CD14-positive monocyte (primary cell): ENCODE data around the gene GAGE12H. TPM values are rescaled to one million over a fixed set of nuclear protein-coding genes. Genes with fewer than 3 reads are reported as not detected.

Experiments
- DNase-seq, 3 donors: peaks; one replicate each; pipeline ENCODE4 v3.0.0-alpha.2; 2011 to 2022
- H2AFZ ChIP-seq: 2 replicates; pipeline ENCODE4 v1.6.0; 2012; ENCODE audit warnings: mild to moderate bottlenecking, low read depth, low read length, inconsistent platforms; ENCODE audit not compliant: insufficient read depth, poor library complexity, severe bottlenecking
- H3K27ac ChIP-seq, 2 donors: 1 replicate in 1 of 2; 2 replicates in 1 of 2; pipeline ENCODE4 v1.5.1; 2012 to 2013; ENCODE audit warnings: low read length in 2 of 2, control low read depth in 1 of 2, inconsistent platforms in 1 of 2, low read depth in 1 of 2, mild to moderate bottlenecking in 1 of 2
- H3K27me3 ChIP-seq, 2 donors: one replicate each; pipeline versions ENCODE4 v1.6.0 to v1.6.1; 2011 to 2013; ENCODE audit warnings: low read length in 2 of 2; ENCODE audit not compliant: control insufficient read depth in 2 of 2, insufficient read depth in 2 of 2
- H3K36me3 ChIP-seq, 2 donors: replicated peaks in 1 of 2; 1 replicate in 1 of 2; 2 replicates in 1 of 2; pipeline versions ENCODE4 v1.5.1 to v1.6.1; 2012 to 2013; ENCODE audit warnings: low read length in 2 of 2, control low read depth in 1 of 2, inconsistent platforms in 1 of 2, mild to moderate bottlenecking in 1 of 2; ENCODE audit not compliant: insufficient read depth in 2 of 2, control insufficient read depth in 1 of 2
- H3K4me1 ChIP-seq, 2 donors: 1 replicate in 1 of 2; 2 replicates in 1 of 2; pipeline versions ENCODE4 v1.5.1 to v1.6.1; 2012 to 2013; ENCODE audit warnings: low read length in 2 of 2, control low read depth in 1 of 2, inconsistent platforms in 1 of 2, mild to moderate bottlenecking in 1 of 2, moderate library complexity in 1 of 2; ENCODE audit not compliant: insufficient read depth in 2 of 2, control insufficient read depth in 1 of 2
- H3K4me2 ChIP-seq: replicated peaks from 2 replicates; pipeline ENCODE3; 2012; ENCODE audit warnings: low read length, moderate library complexity, mild to moderate bottlenecking; ENCODE audit not compliant: poor library complexity, severe bottlenecking; ENCODE audit errors: extremely low read depth
- H3K4me3 ChIP-seq, 3 experiments: fragments of 200-600 bp in 1 of 3; sonication (generic) in 1 of 3; replicated peaks in 1 of 3; 1 replicate in 2 of 3; 2 replicates in 1 of 3; pipeline ENCODE4 v1.5.1; 2011 to 2013; ENCODE audit warnings: low read length in 3 of 3, mild to moderate bottlenecking in 3 of 3, control low read depth in 2 of 3, low read depth in 2 of 3, inconsistent platforms in 1 of 3, moderate library complexity in 1 of 3
- H3K79me2 ChIP-seq: 2 replicates; pipeline ENCODE4 v1.6.0; 2012; ENCODE audit warnings: mild to moderate bottlenecking, control low read depth, inconsistent platforms, low read length, moderate library complexity; ENCODE audit not compliant: insufficient read depth
- H3K9ac ChIP-seq: 2 replicates; pipeline ENCODE4 v1.6.0; 2017; ENCODE audit warnings: low read length, mild to moderate bottlenecking; ENCODE audit not compliant: insufficient read depth, poor library complexity, severe bottlenecking
- H3K9me3 ChIP-seq, 2 donors: replicated peaks in 1 of 2; 1 replicate in 1 of 2; 2 replicates in 1 of 2; pipeline versions ENCODE4 v1.5.1 to v1.6.1; 2012 to 2013; ENCODE audit warnings: low read length in 2 of 2, control low read depth in 1 of 2; ENCODE audit not compliant: control insufficient read depth in 1 of 2, insufficient read depth in 1 of 2
- H4K20me1 ChIP-seq: 2 replicates; pipeline ENCODE4 v1.6.0; 2012; ENCODE audit warnings: mild to moderate bottlenecking, low read length, control low read depth, moderate library complexity; ENCODE audit not compliant: insufficient read depth
- H3K27ac Mint-ChIP-seq, 7 donors: one replicate each; pipeline ENCODE4 v1.8.0; 2020; ENCODE audit warnings: mild to moderate bottlenecking in 7 of 7, mixed read lengths in 7 of 7, moderate library complexity in 6 of 7, inconsistent platforms in 2 of 7
- H3K27me3 Mint-ChIP-seq, 3 donors: one replicate each; pipeline ENCODE4 v1.8.0; 2021 to 2022; ENCODE audit warnings: low read depth in 3 of 3, mild to moderate bottlenecking in 3 of 3, mixed read lengths in 3 of 3, moderate library complexity in 3 of 3, inconsistent platforms in 1 of 3
- H3K36me3 Mint-ChIP-seq, 2 donors: one replicate each; pipeline ENCODE4 v1.8.0; 2020; ENCODE audit warnings: mixed read lengths in 2 of 2, inconsistent platforms in 1 of 2, mild to moderate bottlenecking in 1 of 2
- H3K4me1 Mint-ChIP-seq: one replicate; pipeline ENCODE4 v1.8.0; 2020; ENCODE audit warnings: mild to moderate bottlenecking, mixed read lengths
- H3K4me3 Mint-ChIP-seq, 2 donors: one replicate each; pipeline ENCODE4 v1.8.0; 2020; ENCODE audit warnings: mild to moderate bottlenecking in 2 of 2, mixed read lengths in 2 of 2, moderate library complexity in 1 of 2
- H3K9me3 Mint-ChIP-seq, 7 donors: one replicate each; pipeline ENCODE4 v1.8.0; 2020 to 2022; ENCODE audit warnings: mixed read lengths in 7 of 7, mild to moderate bottlenecking in 6 of 7, moderate library complexity in 6 of 7, inconsistent platforms in 2 of 7
- WGBS: methylation state at CpG from one replicate; pipeline ENCODE4 v1.1.5; 2013; ENCODE audit warnings: missing lambda C conversion rate; ENCODE audit not compliant: insufficient coverage; 5-methylcytosine and 5-hydroxymethylcytosine counted together
- intact Hi-C, 2 donors: fragments of 100-400 bp; cut with micrococcal nuclease; formaldehyde crosslinking; loops; one replicate each; pipeline versions ENCODE4 v1.15.0 to v1.15.1; 2023
- polyA plus RNA-seq, 3 donors: library from polyadenylated mRNA; depleted of rRNA in 1 of 3; unstranded in 2 of 3; stranded (reverse) in 1 of 3; fragments of 300-500 nt in 2 of 3; fragments of >200 nt in 1 of 3; fragmentation: Illumina TruSeq in 2 of 3; gene quantifications; 1 replicate in 2 of 3; 2 replicates in 1 of 3; pipeline ENCODE4 v1.2.3, GENCODE V29; 2012 to 2021
- TF ChIP-seq, protein P1 (sequence below): fragments of 200-600 bp; IDR thresholded peaks from one replicate; pipeline ENCODE4 v1.8.0; 2022; ENCODE audit warnings: antibody characterized with exemption, mild to moderate bottlenecking

The GAGE12H gene
- polyA plus RNA-seq, 3 donors: not detected

DNA sequence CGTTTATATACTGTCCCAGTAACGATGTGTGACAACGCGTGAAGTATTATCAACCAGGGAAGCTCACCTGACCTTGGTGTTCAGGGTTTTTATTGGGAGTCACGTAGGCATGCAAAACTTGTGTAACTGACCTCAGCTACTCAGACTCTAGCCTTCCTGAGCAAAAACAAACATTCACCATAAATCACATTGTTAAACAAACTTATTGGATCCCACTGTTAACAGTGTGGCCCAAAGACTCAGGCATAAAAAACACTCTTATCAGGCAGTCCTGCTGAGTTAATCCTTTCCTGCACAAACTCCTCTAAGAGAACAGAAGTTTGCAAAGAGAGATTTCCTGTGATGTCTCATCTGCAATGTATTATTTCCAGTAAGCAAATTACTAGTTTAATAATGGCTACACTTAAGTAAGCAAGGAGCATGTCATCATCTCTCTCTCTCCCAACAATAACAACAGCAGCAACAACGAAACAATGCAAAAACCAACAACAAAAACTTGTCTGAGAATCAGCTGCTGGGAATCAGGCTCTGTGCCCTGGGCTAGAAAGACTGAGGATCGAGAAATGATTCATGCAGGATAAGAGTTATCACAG is 31.1 kb downstream of the GAGE12H start:
- Histone ChIP-seq H3K4me1 (no peaks in the 10 kb centered on the region), H3K27me3 (no peaks in the 10 kb centered on the region), H3K4me3 (no peak overlapping the region), H3K9ac (no peak overlapping the region), H2AFZ (no peak overlapping the region), H4K20me1 (no peaks in the 10 kb centered on the region), H3K79me2 (no peaks in the 10 kb centered on the region), H3K4me2 (no peak overlapping the region), H3K9me3 (no peaks in the 10 kb centered on the region), H3K27ac (no peak overlapping the region), H3K36me3 (no peaks in the 10 kb centered on the region)
- TF ChIP-seq, protein P1, sequence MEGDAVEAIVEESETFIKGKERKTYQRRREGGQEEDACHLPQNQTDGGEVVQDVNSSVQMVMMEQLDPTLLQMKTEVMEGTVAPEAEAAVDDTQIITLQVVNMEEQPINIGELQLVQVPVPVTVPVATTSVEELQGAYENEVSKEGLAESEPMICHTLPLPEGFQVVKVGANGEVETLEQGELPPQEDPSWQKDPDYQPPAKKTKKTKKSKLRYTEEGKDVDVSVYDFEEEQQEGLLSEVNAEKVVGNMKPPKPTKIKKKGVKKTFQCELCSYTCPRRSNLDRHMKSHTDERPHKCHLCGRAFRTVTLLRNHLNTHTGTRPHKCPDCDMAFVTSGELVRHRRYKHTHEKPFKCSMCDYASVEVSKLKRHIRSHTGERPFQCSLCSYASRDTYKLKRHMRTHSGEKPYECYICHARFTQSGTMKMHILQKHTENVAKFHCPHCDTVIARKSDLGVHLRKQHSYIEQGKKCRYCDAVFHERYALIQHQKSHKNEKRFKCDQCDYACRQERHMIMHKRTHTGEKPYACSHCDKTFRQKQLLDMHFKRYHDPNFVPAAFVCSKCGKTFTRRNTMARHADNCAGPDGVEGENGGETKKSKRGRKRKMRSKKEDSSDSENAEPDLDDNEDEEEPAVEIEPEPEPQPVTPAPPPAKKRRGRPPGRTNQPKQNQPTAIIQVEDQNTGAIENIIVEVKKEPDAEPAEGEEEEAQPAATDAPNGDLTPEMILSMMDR: no peak
- WGBS: 60% methylated on average over 4 of the region's 7 CpGs
- intact Hi-C loops: no loop called here
- H3K36me3 Mint-ChIP-seq: no peaks in the 10 kb centered on the region
- no peak overlapping the region for H3K4me3 Mint-ChIP-seq
- DNase-seq: no peak
- H3K4me1 Mint-ChIP-seq: no peaks in the 10 kb centered on the region
- H3K9me3 Mint-ChIP-seq: peaks cover 0 to 3% (median 0%) of the 10 kb centered on the region in 7 donors
- H3K27ac Mint-ChIP-seq: no peak overlapping the region
- H3K27me3 Mint-ChIP-seq: peaks cover 0 to 5% (median 5%) of the 10 kb centered on the region in 3 donors

DNA sequence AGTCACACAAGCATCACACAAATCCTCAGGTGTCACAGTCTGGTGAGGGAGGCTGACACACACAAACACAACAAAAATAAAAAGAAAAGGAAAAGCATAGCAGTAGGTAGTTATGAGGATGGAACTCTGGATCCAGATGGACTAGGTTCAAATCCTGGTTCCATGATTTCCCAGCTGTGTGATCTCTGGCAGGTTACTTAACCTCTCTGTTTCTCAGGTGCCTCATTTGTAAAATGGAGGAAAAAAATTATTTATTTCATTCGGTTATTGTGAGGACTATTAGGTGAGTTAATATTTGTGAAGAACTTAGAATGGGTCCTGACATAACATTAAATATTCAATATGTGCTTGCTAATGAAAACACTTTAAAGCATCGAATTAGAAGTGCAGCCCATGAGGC is 38.8 kb downstream of the GAGE12H start:
- no peaks in the 10 kb centered on the region for H3K79me2 ChIP-seq
- H3K36me3 ChIP-seq: no peaks in the 10 kb centered on the region
- Mint-ChIP-seq H3K27ac (no peak overlapping the region), H3K4me1 (no peaks in the 10 kb centered on the region), H3K36me3 (no peaks in the 10 kb centered on the region), H3K9me3 (peaks cover 0 to 4% (median 3%) of the 10 kb centered on the region in 7 donors), H3K27me3 (peaks cover 1 to 4% (median 3%) of the 10 kb centered on the region in 3 donors), H3K4me3 (no peak overlapping the region)
- no peaks in the 10 kb centered on the region for H3K4me1 ChIP-seq
- H2AFZ ChIP-seq: no peak overlapping the region
- H3K4me2 ChIP-seq: no peak overlapping the region
- no peaks in the 10 kb centered on the region for H4K20me1 ChIP-seq
- intact Hi-C loops: no loop called here
- no peak overlapping the region for H3K27ac ChIP-seq
- TF ChIP-seq, protein P1: no peak
- 100% methylated on average over 1 of the region's 2 CpGs for WGBS
- H3K9ac ChIP-seq: no peak overlapping the region
- H3K9me3 ChIP-seq: no peaks in the 10 kb centered on the region
- H3K4me3 ChIP-seq: no peak overlapping the region
- DNase-seq: no peak
- no peaks in the 10 kb centered on the region for H3K27me3 ChIP-seq
